Skeletal muscle tissue (tissue), 4 donors: ENCODE results near the gene DPP8. TPM values are rescaled to one million over a fixed set of nuclear protein-coding genes. Genes with fewer than 3 reads are reported as not detected.

ENCODE experiments used
- H3K27ac ChIP-seq: one replicate; pipeline ENCODE4 v1.7.0; 2013; ENCODE audit warnings: mild to moderate bottlenecking, low read depth, low read length, inconsistent platforms
- H3K27me3 ChIP-seq, 3 donors: one replicate each; pipeline ENCODE4 v1.7.0; 2013; ENCODE audit warnings: low read length in 3 of 3; ENCODE audit not compliant: control insufficient read depth in 3 of 3, insufficient read depth in 3 of 3
- H3K36me3 ChIP-seq, 3 donors: one replicate each; pipeline ENCODE4 v1.7.0; 2013; ENCODE audit warnings: low read length in 3 of 3; ENCODE audit not compliant: control insufficient read depth in 3 of 3, insufficient read depth in 3 of 3
- H3K4me1 ChIP-seq, 3 donors: one replicate each; pipeline ENCODE4 v1.7.0; 2013; ENCODE audit warnings: low read length in 3 of 3, mild to moderate bottlenecking in 3 of 3; ENCODE audit not compliant: control insufficient read depth in 3 of 3, insufficient read depth in 3 of 3
- H3K4me3 ChIP-seq, 3 donors: one replicate each; pipeline ENCODE4 v1.7.0; 2013; ENCODE audit warnings: low read length in 3 of 3
- H3K9ac ChIP-seq, 3 donors: one replicate each; pipeline ENCODE4 v1.7.0; 2013; ENCODE audit warnings: low read length in 3 of 3, mild to moderate bottlenecking in 3 of 3, moderate library complexity in 2 of 3, low read depth in 1 of 3
- H3K9me3 ChIP-seq, 3 donors: one replicate each; pipeline ENCODE4 v1.7.0; 2013; ENCODE audit warnings: low read length in 3 of 3; ENCODE audit not compliant: control insufficient read depth in 3 of 3
- total RNA-seq: library from RNA; depleted of rRNA; stranded (reverse); fragments of >200 nt; gene quantifications from one replicate; pipeline ENCODE4 v1.2.3, GENCODE V29; 2014
- donor health status: Osteomylitis.

Gene DPP8
- total RNA-seq, 1 donor from 2014 or later: 43.3 TPM

GRCh38 chr15:65409036-65409631 lies 108.4 kb downstream of the DPP8 start:
- Histone ChIP-seq H3K9me3 (no peaks in the 10 kb centered on the region), H3K27ac (peak overlapping the region; percentile 75), H3K4me1 (peaks cover 32 to 66% (median 34%) of the 10 kb centered on the region in 3 donors), H3K4me3 (no peak overlapping the region), H3K36me3 (peaks cover 0 to 3% (median 0%) of the 10 kb centered on the region in 3 donors), H3K27me3 (no peaks in the 10 kb centered on the region), H3K9ac (no peak overlapping the region)

- Histone ChIP-seq H3K4me1 (peaks cover 26 to 63% (median 30%) of the 10 kb centered on the region in 3 donors), H3K36me3 (peaks cover 0 to 3% (median 0%) of the 10 kb centered on the region in 3 donors), H3K27ac (peak overlapping the region; percentile 75), H3K4me3 (no peak overlapping the region), H3K9me3 (no peaks in the 10 kb centered on the region), H3K27me3 (no peaks in the 10 kb centered on the region), H3K9ac (no peak overlapping the region)
Observed at GRCh38 chr15:65408324-65409035, 109.0 kb downstream of the DPP8 start.

DNA sequence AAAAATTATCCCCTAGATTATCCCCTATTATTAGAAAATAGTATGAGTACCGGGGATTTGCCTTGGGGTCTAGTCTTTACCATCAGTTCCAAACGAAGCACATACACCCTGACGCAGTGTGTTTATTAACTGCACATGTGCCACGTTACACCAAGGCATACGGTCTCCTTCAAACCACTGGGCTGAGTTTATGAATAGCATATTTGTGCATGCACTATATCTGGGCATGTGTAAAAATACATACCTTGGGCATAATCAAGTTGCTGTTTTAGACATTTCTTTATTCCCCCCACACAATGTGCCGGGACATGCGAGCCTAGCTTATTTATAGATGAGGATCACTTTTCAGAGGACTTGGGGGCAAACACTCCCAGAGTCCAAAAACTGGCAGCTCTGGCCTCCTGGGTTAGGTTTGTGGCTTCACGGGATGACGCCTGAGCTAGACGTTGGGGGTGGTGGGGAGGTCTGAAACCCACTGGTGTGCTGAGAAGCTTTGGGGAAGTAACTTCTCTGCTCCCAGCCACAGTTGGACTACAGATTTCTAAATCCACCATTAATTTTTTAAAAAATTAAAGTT lies 111.0 kb downstream of the DPP8 start:
- peak overlapping the region; percentile 44 to 68 (median 62) for H3K9ac ChIP-seq
- H3K4me3 ChIP-seq: peak overlapping the region in 2 of 3 donors; percentile 1 to 15
- H3K27me3 ChIP-seq: no peaks in the 10 kb centered on the region
- H3K36me3 ChIP-seq: peaks cover 0 to 3% (median 0%) of the 10 kb centered on the region in 3 donors
- peak overlapping the region; percentile 84 for H3K27ac ChIP-seq
- no peaks in the 10 kb centered on the region for H3K9me3 ChIP-seq
- peaks cover 31 to 68% (median 32%) of the 10 kb centered on the region in 3 donors for H3K4me1 ChIP-seq

- Histone ChIP-seq H3K9ac (peak overlapping the region in 1 of 3 donors; percentile 62), H3K4me3 (peak overlapping the region in 1 of 3 donors; percentile 15), H3K27me3 (no peaks in the 10 kb centered on the region), H3K4me1 (peaks cover 32 to 68% (median 38%) of the 10 kb centered on the region in 3 donors), H3K36me3 (peaks cover 0 to 3% (median 0%) of the 10 kb centered on the region in 3 donors), H3K27ac (peak overlapping the region; percentile 84), H3K9me3 (no peaks in the 10 kb centered on the region)
Observed at GRCh38 chr15:65405791-65406423, 111.6 kb downstream of the DPP8 start.

DNA sequence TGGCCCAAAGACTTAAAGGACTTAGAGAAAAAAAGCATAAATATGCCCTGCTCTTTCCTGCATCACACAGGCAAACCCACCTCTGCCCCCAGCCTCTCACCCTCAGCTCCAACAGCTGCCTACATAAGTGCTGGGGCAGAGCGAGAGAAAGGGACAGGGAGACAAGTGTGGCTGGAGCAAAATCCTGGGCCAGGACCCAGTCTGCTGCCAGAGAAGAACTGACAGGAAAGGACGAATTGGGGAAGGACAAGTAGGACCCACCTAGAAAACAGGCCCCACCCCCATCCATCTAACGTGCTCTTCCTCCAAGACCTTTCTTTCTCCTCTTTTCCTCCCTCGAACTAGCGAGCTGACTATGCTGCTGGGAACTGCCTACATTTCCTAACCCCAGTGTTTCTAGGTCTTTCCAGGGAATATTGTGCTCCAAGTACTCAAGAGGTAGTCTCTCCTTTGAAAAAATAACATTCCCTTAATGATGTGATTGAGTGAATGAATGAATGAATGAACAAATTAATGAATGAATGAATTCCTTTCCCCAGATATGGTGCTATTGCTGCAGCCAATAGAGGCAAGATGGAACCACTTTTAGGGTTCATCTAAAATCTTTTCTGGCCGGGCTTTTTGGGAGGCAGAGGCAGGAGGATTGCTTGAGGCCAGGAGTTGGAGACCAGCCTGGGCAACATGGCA lies 113.2 kb downstream of the DPP8 start:
- H3K9ac ChIP-seq: no peak overlapping the region
- H3K4me3 ChIP-seq: no peak overlapping the region
- peaks cover 0 to 2% (median 0%) of the 10 kb centered on the region in 3 donors for H3K36me3 ChIP-seq
- H3K27ac ChIP-seq: peak overlapping the region; percentile 19
- peaks cover 36 to 63% (median 39%) of the 10 kb centered on the region in 3 donors for H3K4me1 ChIP-seq
- no peaks in the 10 kb centered on the region for H3K27me3 ChIP-seq
- no peaks in the 10 kb centered on the region for H3K9me3 ChIP-seq

DNA sequence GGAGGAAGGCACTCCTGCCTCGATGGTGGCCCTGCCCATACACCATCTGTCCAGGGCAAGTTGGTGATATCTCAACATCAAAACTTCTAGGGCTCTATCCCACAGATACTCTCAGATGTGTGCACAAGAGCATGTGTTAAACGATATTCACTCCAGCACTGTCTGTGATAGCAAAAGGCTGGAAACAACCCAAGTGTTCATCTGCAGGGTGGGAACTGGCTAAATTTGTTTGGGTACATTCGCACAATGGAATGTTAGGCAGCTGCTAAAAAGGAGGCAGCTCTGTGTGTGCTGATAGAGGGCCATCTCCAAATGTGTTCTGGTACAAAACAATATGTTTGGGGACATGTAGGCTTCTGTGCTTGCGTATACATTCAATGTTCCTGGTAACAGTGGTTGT lies 114.5 kb downstream of the DPP8 start:
- H3K9me3 ChIP-seq: no peaks in the 10 kb centered on the region
- H3K27ac ChIP-seq: peak overlapping the region; percentile 19
- H3K36me3 ChIP-seq: no peaks in the 10 kb centered on the region
- no peaks in the 10 kb centered on the region for H3K27me3 ChIP-seq
- peaks cover 34 to 53% (median 35%) of the 10 kb centered on the region in 3 donors for H3K4me1 ChIP-seq
- H3K4me3 ChIP-seq: no peak overlapping the region
- no peak overlapping the region for H3K9ac ChIP-seq

DNA sequence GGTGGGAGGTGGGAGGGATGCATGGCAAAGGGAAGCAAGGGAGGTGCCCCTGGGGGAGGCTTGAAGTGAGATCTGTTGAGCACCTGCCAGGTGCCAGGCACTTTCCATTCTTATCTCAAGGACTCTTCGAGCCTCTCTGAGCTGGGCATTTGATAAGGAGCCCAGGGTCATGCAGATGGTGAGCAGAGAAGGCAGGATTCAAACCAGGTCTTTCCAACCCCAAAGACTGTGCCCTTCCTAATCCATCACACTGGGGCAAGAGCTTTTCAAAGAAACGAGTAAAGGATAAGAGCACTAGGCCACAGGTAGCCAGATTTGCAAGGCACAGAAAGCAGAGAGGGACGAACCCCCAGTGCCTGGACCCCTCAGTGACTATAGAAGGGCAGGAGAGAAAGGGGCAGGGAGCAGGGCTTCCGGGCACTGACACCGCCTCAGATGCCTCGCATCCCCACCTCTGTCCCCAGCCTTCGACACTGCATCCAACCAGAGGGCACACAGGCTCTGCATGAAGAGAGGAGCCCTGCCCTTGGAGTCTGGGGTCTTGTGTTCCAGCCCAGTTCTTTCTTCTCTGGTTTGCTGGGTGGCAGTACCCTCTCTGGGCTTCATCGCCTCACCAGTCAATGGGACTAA lies 115.8 kb downstream of the DPP8 start:
- peaks cover 0 to 4% (median 0%) of the 10 kb centered on the region in 3 donors for H3K27me3 ChIP-seq
- no peak overlapping the region for H3K4me3 ChIP-seq
- H3K9me3 ChIP-seq: no peaks in the 10 kb centered on the region
- H3K9ac ChIP-seq: peak overlapping the region in 2 of 3 donors; percentile 5 to 16
- H3K36me3 ChIP-seq: peaks cover 0 to 2% (median 0%) of the 10 kb centered on the region in 3 donors
- H3K4me1 ChIP-seq: peaks cover 33 to 50% (median 34%) of the 10 kb centered on the region in 3 donors
- H3K27ac ChIP-seq: peak overlapping the region; percentile 67

- H3K9me3 ChIP-seq: no peaks in the 10 kb centered on the region
- H3K9ac ChIP-seq: peak overlapping the region; percentile 25 to 63 (median 34)
- H3K36me3 ChIP-seq: peaks cover 0 to 2% (median 0%) of the 10 kb centered on the region in 3 donors
- H3K27me3 ChIP-seq: peaks cover 0 to 4% (median 3%) of the 10 kb centered on the region in 3 donors
- no peak overlapping the region for H3K4me3 ChIP-seq
- peak overlapping the region; percentile 67 for H3K27ac ChIP-seq
- H3K4me1 ChIP-seq: peaks cover 29 to 43% (median 30%) of the 10 kb centered on the region in 3 donors
Observed at GRCh38 chr15:65400760-65401610, 116.5 kb downstream of the DPP8 start.
